SJCRH30 (cell line): ENCODE measurements around the gene CTNNA3. TPM values are rescaled to one million over a fixed set of nuclear protein-coding genes. Genes with fewer than 3 reads are reported as not detected.

Source experiments
- DNase-seq, 2 experiments: peaks; one replicate each; pipeline ENCODE4 v3.0.0-alpha.2; 2015 to 2020
- H3K27ac ChIP-seq: fragments of 250-450 bp; sonication (Bioruptor Pico); 2 replicates; pipeline ENCODE4 v1.5.1; 2020; ENCODE audit warnings: mild to moderate bottlenecking, moderate library complexity
- H3K27me3 ChIP-seq: fragments of 250-450 bp; sonication (Bioruptor Pico); 2 replicates; pipeline ENCODE4 v1.5.1; 2020; ENCODE audit warnings: mild to moderate bottlenecking, moderate library complexity
- H3K36me3 ChIP-seq: fragments of 250-450 bp; sonication (Bioruptor Pico); 2 replicates; pipeline ENCODE4 v1.5.1; 2020; ENCODE audit warnings: mild to moderate bottlenecking, moderate library complexity
- H3K4me1 ChIP-seq: fragments of 250-450 bp; sonication (Bioruptor Pico); 2 replicates; pipeline ENCODE4 v1.5.1; 2020; ENCODE audit warnings: mild to moderate bottlenecking, moderate library complexity
- H3K4me3 ChIP-seq: fragments of 250-450 bp; sonication (Bioruptor Pico); 2 replicates; pipeline ENCODE4 v1.5.1; 2020; ENCODE audit warnings: mild to moderate bottlenecking, moderate library complexity
- H3K9me3 ChIP-seq: fragments of 250-450 bp; sonication (Bioruptor Pico); replicated peaks from 2 replicates; pipeline ENCODE4 v1.5.1; 2020; ENCODE audit warnings: mild to moderate bottlenecking, moderate library complexity
- total RNA-seq: library from RNA; depleted of rRNA; stranded (reverse); fragments of >200 nt; shearing (Covaris generic); gene quantifications from 2 replicates; pipeline ENCODE4 v1.2.3, GENCODE V29; 2014; rRNA removed

The CTNNA3 gene
- total RNA-seq, 1 experiment from 2014 or later, result 2.7 TPM

- H3K4me1 ChIP-seq, result no peaks in the 10 kb centered on the region
- no peaks in the 10 kb centered on the region for H3K27me3 ChIP-seq
- no peak overlapping the region for H3K4me3 ChIP-seq
- H3K27ac ChIP-seq, result no peak overlapping the region
- no peak for DNase-seq
- H3K9me3 ChIP-seq, result no peaks in the 10 kb centered on the region
- H3K36me3 ChIP-seq, result no peaks in the 10 kb centered on the region
Measured at GRCh38 chr10:65903620-65904019, 1792.4 kb downstream of the CTNNA3 start.

- H3K27me3 ChIP-seq, result no peaks in the 10 kb centered on the region
- DNase-seq, result no peak
- H3K27ac ChIP-seq, result no peak overlapping the region
Measured at GRCh38 chr10:65900271-65900670, 1795.7 kb downstream of the CTNNA3 start.

GRCh38 chr10:65898055-65898454, 1797.9 kb downstream of the CTNNA3 start:
- Histone ChIP-seq H3K4me1 (no peaks in the 10 kb centered on the region), H3K36me3 (no peaks in the 10 kb centered on the region), H3K27ac (no peak overlapping the region), H3K9me3 (no peaks in the 10 kb centered on the region), H3K4me3 (no peak overlapping the region), H3K27me3 (no peaks in the 10 kb centered on the region)
- DNase-seq, result no peak

More at GRCh38 chr10:65900271-65900670, 1795.7 kb downstream of the CTNNA3 start:
- no peak overlapping the region for H3K4me3 ChIP-seq
- H3K4me1 ChIP-seq, result no peaks in the 10 kb centered on the region
- no peaks in the 10 kb centered on the region for H3K36me3 ChIP-seq
- H3K9me3 ChIP-seq, result no peaks in the 10 kb centered on the region

GRCh38 chr10:65894961-65895360, 1801.0 kb downstream of the CTNNA3 start:
- no peak overlapping the region for H3K4me3 ChIP-seq
- H3K9me3 ChIP-seq, result no peaks in the 10 kb centered on the region
- no peak overlapping the region for H3K27ac ChIP-seq
- no peaks in the 10 kb centered on the region for H3K27me3 ChIP-seq
- no peaks in the 10 kb centered on the region for H3K4me1 ChIP-seq
- H3K36me3 ChIP-seq, result no peaks in the 10 kb centered on the region
- DNase-seq, result no peak

- Histone ChIP-seq H3K27ac (no peak overlapping the region), H3K4me3 (no peak overlapping the region), H3K36me3 (no peaks in the 10 kb centered on the region), H3K9me3 (no peaks in the 10 kb centered on the region), H3K4me1 (no peaks in the 10 kb centered on the region), H3K27me3 (no peaks in the 10 kb centered on the region)
- no peak for DNase-seq
Measured at GRCh38 chr10:65894379-65894778, 1801.6 kb downstream of the CTNNA3 start.

- DNase-seq, result no peak
- Histone ChIP-seq H3K27ac (no peak overlapping the region), H3K4me3 (no peak overlapping the region), H3K27me3 (no peaks in the 10 kb centered on the region), H3K9me3 (no peaks in the 10 kb centered on the region), H3K36me3 (no peaks in the 10 kb centered on the region), H3K4me1 (no peaks in the 10 kb centered on the region)
Measured at GRCh38 chr10:65893676-65894075, 1802.3 kb downstream of the CTNNA3 start.

GRCh38 chr10:65892284-65892683, 1803.7 kb downstream of the CTNNA3 start:
- Histone ChIP-seq H3K4me3 (no peak overlapping the region), H3K36me3 (no peaks in the 10 kb centered on the region), H3K27me3 (no peaks in the 10 kb centered on the region), H3K27ac (no peak overlapping the region), H3K4me1 (no peaks in the 10 kb centered on the region), H3K9me3 (no peaks in the 10 kb centered on the region)
- no peak for DNase-seq

- no peak overlapping the region for H3K4me3 ChIP-seq
- DNase-seq, result no peak
- no peaks in the 10 kb centered on the region for H3K27me3 ChIP-seq
- H3K4me1 ChIP-seq, result no peaks in the 10 kb centered on the region
- no peaks in the 10 kb centered on the region for H3K36me3 ChIP-seq
- H3K9me3 ChIP-seq, result no peaks in the 10 kb centered on the region
- no peak overlapping the region for H3K27ac ChIP-seq
Measured at GRCh38 chr10:65891073-65891981, 1804.7 kb downstream of the CTNNA3 start.

- Histone ChIP-seq H3K4me3 (no peak overlapping the region), H3K27me3 (no peaks in the 10 kb centered on the region), H3K36me3 (no peaks in the 10 kb centered on the region), H3K27ac (no peak overlapping the region), H3K4me1 (no peaks in the 10 kb centered on the region), H3K9me3 (no peaks in the 10 kb centered on the region)
- DNase-seq, result no peak
Measured at GRCh38 chr10:65864529-65864928, 1831.5 kb downstream of the CTNNA3 start.

- Histone ChIP-seq H3K36me3 (no peaks in the 10 kb centered on the region), H3K4me1 (no peaks in the 10 kb centered on the region), H3K4me3 (no peak overlapping the region), H3K27ac (no peak overlapping the region), H3K9me3 (no peaks in the 10 kb centered on the region), H3K27me3 (no peaks in the 10 kb centered on the region)
- no peak for DNase-seq
Measured at GRCh38 chr10:65864036-65864435, 1832.0 kb downstream of the CTNNA3 start.

Other genes starting within 250 kb of the CTNNA3 start
- 9.6 and 11.7 TPM in 2 replicates for gene DNAJC12, start 142.0 kb upstream of the CTNNA3 start, total RNA-seq
- 15.7 and 18.2 TPM in 2 replicates for gene SIRT1, start 188.5 kb upstream of the CTNNA3 start, total RNA-seq